ENCODE results near the gene KIF6. TPM values are rescaled to one million over a fixed set of nuclear protein-coding genes. Genes with fewer than 3 reads are reported as not detected.

The KIF6 gene
- under 1 TPM; 0.09 to 0.97 TPM for total RNA-seq

- TF ChIP-seq CTCF (IDR thresholded peaks at IDR 0.05) = peak in 1 of 4 experiments; percentile 19
- peak; percentile 56 for TF ChIP-seq POLR2AphosphoS5 (IDR thresholded peaks at IDR 0.05)
- TF ChIP-seq POLR2A (IDR thresholded peaks at IDR 0.05) = no peak
- Histone ChIP-seq H3K9me3 (no peaks in the 10 kb centered on the region), H3K36me3 (no peaks in the 10 kb centered on the region), H3K4me3 (peak within 1 kb of the TSS; percentile 51 to 70), H3K27ac (no peak within 1 kb of the TSS), H3K4me1 (replicated peaks) (no peaks in the 10 kb centered on the region), H3K27me3 (replicated peaks; ENCODE audit: insufficient read depth) (no peaks in the 10 kb centered on the region)
- intact Hi-C loops (cut with DNase I) = loop anchor here (10.0 kb wide), 1 partner anchor 70 kb away; the partner anchor contains the start of gene DAAM2
- WGBS = 3% methylated on average over 35 of the region's 58 CpGs
- DNase-seq (ENCODE audit: low spot score) = peak; percentile 86
These were observed at the start of gene KIF6 for GRCh38 chr6:39724787-39725631. Gene KIF6 (minus strand): TSS chr6:39725408. CDS start chr6:39725310, 98 bp downstream.

GRCh38 chr6:39773782-39774181 is 48.6 kb upstream of the KIF6 start:
- TF ChIP-seq CTCF (IDR thresholded peaks at IDR 0.05) (no peak), POLR2AphosphoS5 (IDR thresholded peaks at IDR 0.05) (no peak), POLR2A (IDR thresholded peaks at IDR 0.05) (no peak)
- Histone ChIP-seq H3K27me3 (replicated peaks; ENCODE audit: insufficient read depth) (no peaks in the 10 kb centered on the region), H3K4me3 (no peak overlapping the region), H3K36me3 (no peaks in the 10 kb centered on the region), H3K9me3 (no peaks in the 10 kb centered on the region), H3K4me1 (replicated peaks) (no peaks in the 10 kb centered on the region), H3K27ac (peak overlapping the region in 1 of 2 donors; percentile 14)
- no peak for DNase-seq (ENCODE audit: low spot score)
- WGBS = 61% methylated on average over 2 of the region's 2 CpGs
- intact Hi-C loops (cut with DNase I) = no loop called here

- H3K36me3 ChIP-seq = no peaks in the 10 kb centered on the region
- no peak for TF ChIP-seq POLR2A (IDR thresholded peaks at IDR 0.05)
- no peak for TF ChIP-seq CTCF (IDR thresholded peaks at IDR 0.05)
- peak; percentile 67 for TF ChIP-seq POLR2AphosphoS5 (IDR thresholded peaks at IDR 0.05)
- WGBS = 27% methylated on average over 6 of the region's 6 CpGs
- no peaks in the 10 kb centered on the region for H3K27me3 ChIP-seq (replicated peaks; ENCODE audit: insufficient read depth)
- no peaks in the 10 kb centered on the region for H3K4me1 ChIP-seq (replicated peaks)
- H3K4me3 ChIP-seq = no peak overlapping the region
- DNase-seq (ENCODE audit: low spot score) = peak; percentile 10
- no peaks in the 10 kb centered on the region for H3K9me3 ChIP-seq
- peak overlapping the region; percentile 5 to 14 for H3K27ac ChIP-seq
- intact Hi-C loops (cut with DNase I) = no loop called here
These were observed 47.5 kb upstream of the KIF6 start for GRCh38 chr6:39772559-39773273.

GRCh38 chr6:39770446-39770845 is 45.2 kb upstream of the KIF6 start:
- DNase-seq (ENCODE audit: low spot score) = no peak
- Histone ChIP-seq H3K4me1 (replicated peaks) (no peaks in the 10 kb centered on the region), H3K27ac (no peak overlapping the region), H3K9me3 (no peaks in the 10 kb centered on the region), H3K27me3 (replicated peaks; ENCODE audit: insufficient read depth) (no peaks in the 10 kb centered on the region), H3K4me3 (no peak overlapping the region), H3K36me3 (no peaks in the 10 kb centered on the region)
- WGBS = 89% methylated on average over 4 of the region's 4 CpGs
- intact Hi-C loops (cut with DNase I) = no loop called here
- no peak for TF ChIP-seq POLR2A (IDR thresholded peaks at IDR 0.05)
- TF ChIP-seq POLR2AphosphoS5 (IDR thresholded peaks at IDR 0.05) = no peak
- no peak for TF ChIP-seq CTCF (IDR thresholded peaks at IDR 0.05)
